ENCODE measurements around the gene RBFOX2.

Gene RBFOX2

DNA sequence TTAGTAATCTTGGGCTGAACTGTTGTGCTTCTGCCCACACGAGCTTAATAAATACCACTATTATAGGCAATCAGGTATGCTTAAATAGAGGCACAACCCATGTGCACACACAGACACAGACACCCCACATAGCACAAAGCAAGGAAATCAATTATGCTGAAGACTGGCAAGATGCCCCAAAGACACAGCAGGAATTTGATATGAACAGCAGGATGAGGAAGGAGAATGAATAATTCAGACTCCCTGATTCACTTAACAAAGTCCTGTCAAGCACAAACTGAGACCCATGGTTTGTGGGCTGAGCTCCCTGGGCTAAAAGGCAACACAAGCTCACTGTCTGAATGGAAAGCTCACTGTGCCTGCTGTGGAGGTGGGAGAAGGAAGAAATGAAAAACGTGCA is 42.5 kb downstream of the RBFOX2 start:
- H3K4me3 ChIP-seq (ENCODE audit: low read depth, low read length), result no peak overlapping the region
- peaks cover 14% of the 10 kb centered on the region for H3K4me1 ChIP-seq (ENCODE audit: control insufficient read depth, insufficient read depth, low read length)
- no peaks in the 10 kb centered on the region for H3K27me3 ChIP-seq (ENCODE audit: control insufficient read depth, insufficient read depth, low read length)

DNA sequence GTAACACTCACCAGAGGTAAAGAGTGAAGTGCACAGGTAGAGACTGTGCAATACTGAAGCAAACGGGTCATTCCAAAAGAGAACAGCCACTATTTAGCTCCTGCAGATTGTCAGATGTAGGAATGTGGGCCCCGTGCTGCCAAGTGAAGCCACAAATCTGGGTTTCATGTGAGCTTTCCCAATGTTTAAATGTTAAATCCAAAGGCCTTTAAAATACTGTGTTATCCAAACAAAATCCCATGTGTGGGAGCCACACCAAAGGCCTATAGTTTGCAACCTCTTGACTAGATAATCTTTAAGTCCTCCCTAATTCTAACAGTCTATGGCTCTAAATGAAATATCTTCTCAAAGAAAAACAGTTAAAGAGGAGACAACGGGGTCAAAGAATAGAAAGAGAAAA is 43.3 kb downstream of the RBFOX2 start:
- H3K9me3 ChIP-seq (ENCODE audit: control insufficient read depth, insufficient read depth, low read length), result no peaks in the 10 kb centered on the region
- no peaks in the 10 kb centered on the region for H3K27me3 ChIP-seq (ENCODE audit: control insufficient read depth, insufficient read depth, low read length)
- H3K9ac ChIP-seq (ENCODE audit: low read depth, low read length), result no peak overlapping the region
- no peak overlapping the region for H3K4me3 ChIP-seq (ENCODE audit: low read depth, low read length)
- no peaks in the 10 kb centered on the region for H3K36me3 ChIP-seq (ENCODE audit: control insufficient read depth, insufficient read depth, low read length)
- peaks cover 14% of the 10 kb centered on the region for H3K4me1 ChIP-seq (ENCODE audit: control insufficient read depth, insufficient read depth, low read length)

More for the DNA sequence above, 42.5 kb downstream of the RBFOX2 start:
- H3K36me3 ChIP-seq (ENCODE audit: control insufficient read depth, insufficient read depth, low read length), result no peaks in the 10 kb centered on the region
- H3K9ac ChIP-seq (ENCODE audit: low read depth, low read length), result no peak overlapping the region
- H3K9me3 ChIP-seq (ENCODE audit: control insufficient read depth, insufficient read depth, low read length), result no peaks in the 10 kb centered on the region

DNA sequence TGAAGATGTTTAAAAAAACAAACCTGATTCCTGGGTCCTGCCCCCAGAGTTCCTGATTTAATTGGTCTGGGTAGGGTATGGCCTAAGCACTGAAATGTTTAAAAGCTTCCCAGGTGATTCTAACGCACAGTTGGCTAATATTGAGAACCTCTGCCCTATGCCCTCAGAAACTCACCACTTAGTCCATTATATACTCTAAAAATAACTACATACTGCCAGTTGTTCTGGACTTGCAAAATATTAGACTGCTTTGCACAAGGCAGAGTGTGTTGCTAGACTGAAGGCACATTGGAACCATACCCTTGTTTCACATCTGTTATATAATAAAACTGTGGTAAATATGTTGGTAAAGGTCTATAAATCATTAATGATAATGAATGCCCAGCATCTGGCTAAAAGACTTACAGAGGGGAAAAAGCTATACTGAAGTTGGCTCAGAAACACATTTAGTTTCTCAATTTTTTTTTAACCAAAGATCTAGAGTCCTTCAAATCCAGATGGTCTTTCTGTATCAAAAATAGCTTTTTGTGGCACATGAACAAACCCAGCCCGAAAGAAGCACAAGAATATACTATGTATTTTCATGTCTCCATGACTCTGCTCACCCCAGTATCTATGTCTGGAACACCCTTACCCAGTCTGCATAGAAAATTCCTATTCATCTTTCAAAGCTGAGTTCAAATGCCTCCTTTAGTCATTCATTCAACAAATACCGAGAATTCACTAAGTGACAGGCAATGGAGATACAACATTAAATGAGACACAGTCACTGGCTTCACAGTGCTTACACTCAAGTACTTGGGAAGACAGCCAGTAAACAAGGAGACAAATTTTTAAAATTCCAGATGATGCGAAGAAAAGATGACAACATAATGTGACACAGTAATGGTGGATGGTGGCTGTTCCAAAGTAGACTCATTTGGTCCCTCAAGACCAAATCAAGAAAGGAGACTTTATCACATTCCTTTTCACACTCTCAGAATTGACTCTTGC is 44.1 kb downstream of the RBFOX2 start:
- Histone ChIP-seq H3K9me3 (ENCODE audit: control insufficient read depth, insufficient read depth, low read length) (no peaks in the 10 kb centered on the region), H3K4me3 (ENCODE audit: low read depth, low read length) (no peak overlapping the region), H3K4me1 (ENCODE audit: control insufficient read depth, insufficient read depth, low read length) (peaks cover 14% of the 10 kb centered on the region), H3K27me3 (ENCODE audit: control insufficient read depth, insufficient read depth, low read length) (no peaks in the 10 kb centered on the region), H3K36me3 (ENCODE audit: control insufficient read depth, insufficient read depth, low read length) (no peaks in the 10 kb centered on the region), H3K9ac (ENCODE audit: low read depth, low read length) (no peak overlapping the region)

DNA sequence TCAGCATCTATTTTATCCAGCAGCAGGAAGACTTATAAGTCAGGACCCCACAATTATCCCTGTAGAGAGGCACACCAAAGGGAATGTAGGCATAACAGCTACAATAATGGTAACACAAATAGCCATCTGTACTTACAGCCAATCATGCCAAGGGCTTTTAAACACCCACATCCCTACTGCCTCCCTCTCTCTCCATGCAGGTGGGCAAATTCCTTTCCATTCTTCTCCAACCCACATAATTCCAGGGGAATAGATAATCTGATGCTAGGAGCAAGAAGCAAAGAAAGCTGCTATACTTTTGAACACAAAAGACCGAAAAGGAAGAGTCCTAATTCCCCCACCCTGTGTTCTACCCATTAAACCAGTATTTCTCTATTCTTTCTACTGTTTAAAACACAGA is 46.7 kb downstream of the RBFOX2 start:
- Histone ChIP-seq H3K4me3 (ENCODE audit: low read depth, low read length) (no peak overlapping the region), H3K36me3 (ENCODE audit: control insufficient read depth, insufficient read depth, low read length) (no peaks in the 10 kb centered on the region), H3K9me3 (ENCODE audit: control insufficient read depth, insufficient read depth, low read length) (no peaks in the 10 kb centered on the region), H3K27me3 (ENCODE audit: control insufficient read depth, insufficient read depth, low read length) (no peaks in the 10 kb centered on the region), H3K9ac (ENCODE audit: low read depth, low read length) (no peak overlapping the region), H3K4me1 (ENCODE audit: control insufficient read depth, insufficient read depth, low read length) (peaks cover 14% of the 10 kb centered on the region)

DNA sequence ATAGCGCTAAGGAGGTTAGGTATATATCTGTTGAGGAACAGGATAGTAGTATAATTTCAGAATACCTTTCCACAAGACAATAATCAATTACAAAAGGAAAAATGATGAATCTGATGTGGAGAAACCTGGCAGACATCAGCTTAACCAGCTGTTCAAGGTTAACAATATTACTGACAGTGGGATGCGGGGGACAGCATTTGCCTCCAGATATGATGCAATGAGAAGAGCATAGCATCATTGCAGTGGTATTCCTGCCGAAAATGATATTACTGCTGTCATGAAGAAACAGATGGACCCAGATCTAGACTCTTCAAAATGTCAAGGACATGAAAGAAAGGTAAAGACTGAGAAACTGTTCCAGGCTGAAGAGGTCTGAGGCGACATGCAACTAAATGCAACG is 49.7 kb downstream of the RBFOX2 start:
- Histone ChIP-seq H3K4me3 (ENCODE audit: low read depth, low read length) (no peak overlapping the region), H3K4me1 (ENCODE audit: control insufficient read depth, insufficient read depth, low read length) (peaks cover 14% of the 10 kb centered on the region), H3K27me3 (ENCODE audit: control insufficient read depth, insufficient read depth, low read length) (no peaks in the 10 kb centered on the region), H3K9ac (ENCODE audit: low read depth, low read length) (no peak overlapping the region), H3K9me3 (ENCODE audit: control insufficient read depth, insufficient read depth, low read length) (no peaks in the 10 kb centered on the region), H3K36me3 (ENCODE audit: control insufficient read depth, insufficient read depth, low read length) (no peaks in the 10 kb centered on the region)

DNA sequence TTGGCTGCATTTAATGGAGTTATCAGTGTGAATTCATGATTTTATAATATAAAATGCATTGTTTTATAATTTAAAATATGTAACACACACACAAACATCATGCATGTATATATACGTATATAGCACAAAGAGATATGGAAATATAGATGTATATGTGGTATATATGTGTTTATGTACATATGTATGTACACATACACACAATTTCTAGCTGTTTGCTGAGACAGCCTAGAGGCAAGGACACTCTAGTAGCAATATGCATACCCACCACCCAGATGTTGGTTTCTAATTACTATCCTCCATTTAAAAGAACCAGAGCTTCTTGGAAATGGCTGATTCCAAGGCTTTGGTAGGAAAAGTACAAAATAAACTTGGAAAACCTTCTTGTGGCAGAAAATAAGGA is 50.4 kb downstream of the RBFOX2 start:
- Histone ChIP-seq H3K4me1 (ENCODE audit: control insufficient read depth, insufficient read depth, low read length) (peaks cover 9% of the 10 kb centered on the region), H3K27me3 (ENCODE audit: control insufficient read depth, insufficient read depth, low read length) (no peaks in the 10 kb centered on the region), H3K4me3 (ENCODE audit: low read depth, low read length) (no peak overlapping the region), H3K9me3 (ENCODE audit: control insufficient read depth, insufficient read depth, low read length) (no peaks in the 10 kb centered on the region), H3K36me3 (ENCODE audit: control insufficient read depth, insufficient read depth, low read length) (no peaks in the 10 kb centered on the region), H3K9ac (ENCODE audit: low read depth, low read length) (no peak overlapping the region)

DNA sequence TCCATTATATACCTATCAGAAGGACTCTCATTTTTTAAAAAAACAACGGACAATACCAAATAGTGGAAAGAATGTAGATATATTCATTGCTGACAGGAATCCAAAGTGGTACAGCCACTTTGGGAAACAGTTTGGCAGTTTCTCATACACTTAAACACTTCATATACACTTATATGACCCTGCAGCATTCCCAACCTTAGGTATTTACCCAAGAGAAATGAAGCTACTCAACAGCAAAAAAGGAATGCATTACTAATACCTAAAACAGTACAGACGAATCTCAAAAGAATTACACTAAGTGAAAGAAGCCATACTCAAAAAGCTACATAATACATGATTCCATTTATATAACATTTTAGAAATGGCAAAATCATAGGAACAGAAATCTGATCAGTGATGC is 51.5 kb downstream of the RBFOX2 start:
- no peaks in the 10 kb centered on the region for H3K27me3 ChIP-seq (ENCODE audit: control insufficient read depth, insufficient read depth, low read length)
- H3K9ac ChIP-seq (ENCODE audit: low read depth, low read length), result no peak overlapping the region
- H3K4me3 ChIP-seq (ENCODE audit: low read depth, low read length), result no peak overlapping the region
- H3K36me3 ChIP-seq (ENCODE audit: control insufficient read depth, insufficient read depth, low read length), result no peaks in the 10 kb centered on the region
- H3K9me3 ChIP-seq (ENCODE audit: control insufficient read depth, insufficient read depth, low read length), result no peaks in the 10 kb centered on the region
- H3K4me1 ChIP-seq (ENCODE audit: control insufficient read depth, insufficient read depth, low read length), result peaks cover 4% of the 10 kb centered on the region

DNA sequence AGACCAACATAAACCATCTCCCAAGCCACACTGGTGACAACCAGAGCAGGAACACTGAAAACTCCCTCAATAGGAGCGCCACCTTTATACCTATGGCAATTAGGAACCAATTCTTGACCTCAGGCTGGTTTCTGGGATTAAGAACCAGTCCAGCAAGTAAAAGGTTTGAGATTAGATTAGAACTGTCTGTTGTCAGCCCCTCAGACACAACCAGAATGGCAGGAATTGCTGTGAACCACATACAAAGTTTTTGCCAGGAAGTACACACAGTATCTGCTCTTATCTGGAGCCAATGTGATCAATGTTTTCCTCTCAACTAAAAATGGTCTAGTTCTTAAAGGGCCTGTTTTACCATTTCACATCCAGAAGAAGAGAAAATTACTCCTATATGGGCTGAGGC is 55.2 kb downstream of the RBFOX2 start:
- H3K27me3 ChIP-seq (ENCODE audit: control insufficient read depth, insufficient read depth, low read length), result no peaks in the 10 kb centered on the region

DNA sequence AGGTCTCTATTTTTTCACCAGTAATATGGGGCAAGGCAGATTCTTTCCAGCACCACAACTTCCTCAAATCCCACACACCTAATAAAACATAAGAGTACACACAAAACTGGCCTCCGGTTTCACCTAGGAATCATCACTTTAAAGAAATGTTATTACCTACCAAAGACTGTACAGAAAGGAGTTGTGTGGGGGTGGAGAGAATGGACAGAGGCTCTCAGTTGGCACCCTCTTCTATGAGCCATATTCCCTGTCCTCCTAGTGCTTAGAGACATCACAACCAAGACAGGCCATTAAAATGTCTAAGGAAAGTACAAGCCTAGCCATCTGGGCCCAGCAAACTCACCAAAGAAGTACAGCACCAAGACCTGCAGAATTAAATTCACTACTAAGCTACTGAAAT is 56.1 kb downstream of the RBFOX2 start:
- no peak overlapping the region for H3K9ac ChIP-seq (ENCODE audit: low read depth, low read length)
- H3K9me3 ChIP-seq (ENCODE audit: control insufficient read depth, insufficient read depth, low read length), result no peaks in the 10 kb centered on the region
- H3K27me3 ChIP-seq (ENCODE audit: control insufficient read depth, insufficient read depth, low read length), result no peaks in the 10 kb centered on the region
- H3K4me3 ChIP-seq (ENCODE audit: low read depth, low read length), result no peak overlapping the region
- H3K4me1 ChIP-seq (ENCODE audit: control insufficient read depth, insufficient read depth, low read length), result peaks cover 7% of the 10 kb centered on the region
- H3K36me3 ChIP-seq (ENCODE audit: control insufficient read depth, insufficient read depth, low read length), result no peaks in the 10 kb centered on the region

More for the DNA sequence above, 55.2 kb downstream of the RBFOX2 start:
- Histone ChIP-seq H3K9me3 (ENCODE audit: control insufficient read depth, insufficient read depth, low read length) (no peaks in the 10 kb centered on the region), H3K9ac (ENCODE audit: low read depth, low read length) (no peak overlapping the region), H3K4me3 (ENCODE audit: low read depth, low read length) (no peak overlapping the region), H3K4me1 (ENCODE audit: control insufficient read depth, insufficient read depth, low read length) (peaks cover 7% of the 10 kb centered on the region), H3K36me3 (ENCODE audit: control insufficient read depth, insufficient read depth, low read length) (no peaks in the 10 kb centered on the region)

DNA sequence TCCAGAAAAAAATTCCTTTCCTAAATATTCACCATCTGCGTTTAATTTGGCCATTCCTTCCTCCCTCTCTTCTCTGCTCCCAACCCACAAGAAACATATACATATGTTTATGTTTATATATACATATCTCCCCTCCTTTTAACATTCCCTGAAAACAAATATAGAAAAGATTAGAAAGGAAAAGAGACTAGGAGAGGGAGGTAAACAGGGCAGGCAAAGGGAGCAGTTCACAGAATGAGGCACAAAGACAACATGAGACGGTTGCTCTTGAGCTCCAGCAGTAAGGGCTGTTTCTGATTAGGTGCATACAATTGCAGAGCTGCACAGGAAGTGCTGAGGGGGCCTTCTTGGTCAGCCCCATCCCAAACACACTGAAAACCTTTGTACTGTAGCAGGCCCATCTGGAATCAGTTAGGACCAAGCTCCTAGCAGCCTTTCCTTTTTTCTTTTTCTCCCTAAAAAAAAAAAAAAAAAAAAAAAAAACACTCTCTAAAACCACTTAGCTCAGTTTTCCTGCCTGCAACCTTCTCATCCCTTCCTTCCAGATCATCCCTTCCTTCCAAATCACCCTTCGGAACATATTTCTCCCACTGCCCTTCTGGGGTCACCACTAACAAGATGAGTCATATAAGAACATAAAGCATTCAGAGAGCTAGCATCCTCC is 57.0 kb downstream of the RBFOX2 start:
- Histone ChIP-seq H3K4me3 (ENCODE audit: low read depth, low read length) (no peak overlapping the region), H3K27me3 (ENCODE audit: control insufficient read depth, insufficient read depth, low read length) (no peaks in the 10 kb centered on the region), H3K36me3 (ENCODE audit: control insufficient read depth, insufficient read depth, low read length) (no peaks in the 10 kb centered on the region), H3K9ac (ENCODE audit: low read depth, low read length) (no peak overlapping the region), H3K9me3 (ENCODE audit: control insufficient read depth, insufficient read depth, low read length) (no peaks in the 10 kb centered on the region), H3K4me1 (ENCODE audit: control insufficient read depth, insufficient read depth, low read length) (peaks cover 7% of the 10 kb centered on the region)

DNA sequence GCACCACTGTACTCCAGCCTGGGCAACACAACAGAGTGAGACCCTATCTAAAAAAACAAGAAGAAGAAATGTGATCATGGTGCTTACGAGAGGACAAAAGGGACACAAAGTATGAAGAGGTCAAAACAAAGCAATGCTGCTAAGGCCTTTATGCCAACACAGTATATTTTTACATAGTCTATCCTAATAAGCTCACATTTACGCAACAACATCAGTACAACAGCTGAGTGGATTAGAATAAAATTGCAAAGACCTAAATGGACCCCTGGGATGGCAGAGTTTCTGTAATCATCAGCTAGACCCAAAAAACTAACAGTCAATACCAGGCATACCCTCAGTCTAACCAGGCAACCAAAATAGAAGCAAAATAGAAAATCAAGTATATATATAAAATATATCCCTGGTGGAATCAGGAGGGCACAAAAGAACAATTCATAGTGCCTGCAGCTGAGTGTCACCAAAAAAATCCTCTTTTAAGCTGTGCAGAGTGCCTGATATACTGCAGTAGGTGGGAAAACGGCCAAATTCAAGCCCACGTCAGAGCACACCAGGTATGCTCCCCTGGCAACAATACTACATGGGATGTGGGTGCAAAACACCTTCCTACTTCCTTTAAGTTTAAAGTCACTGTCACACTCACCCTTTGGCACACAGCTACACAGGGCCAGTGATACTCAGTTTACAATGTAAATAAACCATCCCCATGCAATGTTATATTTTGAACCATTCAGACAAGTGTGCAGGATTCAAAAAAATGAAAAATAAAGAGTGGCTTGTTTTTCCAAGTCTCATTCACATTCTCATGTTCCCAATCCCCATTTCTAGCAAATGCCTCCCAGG is 57.8 kb downstream of the RBFOX2 start:
- Histone ChIP-seq H3K9ac (ENCODE audit: low read depth, low read length) (no peak overlapping the region), H3K9me3 (ENCODE audit: control insufficient read depth, insufficient read depth, low read length) (no peaks in the 10 kb centered on the region), H3K27me3 (ENCODE audit: control insufficient read depth, insufficient read depth, low read length) (no peaks in the 10 kb centered on the region), H3K4me3 (ENCODE audit: low read depth, low read length) (no peak overlapping the region), H3K4me1 (ENCODE audit: control insufficient read depth, insufficient read depth, low read length) (peaks cover 7% of the 10 kb centered on the region), H3K36me3 (ENCODE audit: control insufficient read depth, insufficient read depth, low read length) (no peaks in the 10 kb centered on the region)
